ENCODE data around the gene FMNL2. TPM values are rescaled to one million over a fixed set of nuclear protein-coding genes. Genes with fewer than 3 reads are reported as not detected.

FMNL2 gene
- total RNA-seq, 3 donors from 2014 or later (not counting 1 experiment from before 2014, with no cell fraction given) = 0.34 to 3.0 (median 0.78) TPM

- ATAC-seq = no peak
- Histone ChIP-seq H3K27ac (ENCODE audit: low read length) (no peak overlapping the region), H3K9me3 (ENCODE audit: control insufficient read depth, insufficient read depth, low read length) (no peaks in the 10 kb centered on the region), H3K4me3 (ENCODE audit: low read length) (no peak overlapping the region), H3K4me1 (ENCODE audit: control insufficient read depth, insufficient read depth, low read length) (no peaks in the 10 kb centered on the region), H3K36me3 (ENCODE audit: control insufficient read depth, insufficient read depth, low read length) (peaks cover 19% of the 10 kb centered on the region), H3K27me3 (ENCODE audit: control insufficient read depth, insufficient read depth, low read length) (no peaks in the 10 kb centered on the region)
- Mint-ChIP-seq H3K4me3 (no peak overlapping the region), H3K36me3 (no peaks in the 10 kb centered on the region), H3K9me3 (no peaks in the 10 kb centered on the region), H3K27ac (no peak overlapping the region), H3K4me1 (no peaks in the 10 kb centered on the region), H3K27me3 (ENCODE audit: low read depth in 2 of 2) (no peaks in the 10 kb centered on the region)
- no peak for DNase-seq
- intact Hi-C loops (cut with micrococcal nuclease) = no loop called here
- no peak for TF ChIP-seq CTCF (IDR thresholded peaks at IDR 0.05)
- WGBS (ENCODE audit: insufficient coverage) = no CpG with 5 or more reads among the region's 1 CpG
Observed at GRCh38 chr2:152649997-152650396, 315.0 kb downstream of the FMNL2 start.

GRCh38 chr2:152650768-152651371, 315.9 kb downstream of the FMNL2 start:
- Mint-ChIP-seq H3K36me3 (peaks cover under 1% of the 10 kb centered on the region), H3K9me3 (no peaks in the 10 kb centered on the region), H3K4me3 (no peak overlapping the region), H3K27me3 (ENCODE audit: low read depth in 2 of 2) (no peaks in the 10 kb centered on the region), H3K4me1 (no peaks in the 10 kb centered on the region), H3K27ac (no peak overlapping the region)
- no peak for TF ChIP-seq CTCF (IDR thresholded peaks at IDR 0.05)
- ATAC-seq (no peak), DNase-seq (no peak)
- Histone ChIP-seq H3K9me3 (ENCODE audit: control insufficient read depth, insufficient read depth, low read length) (no peaks in the 10 kb centered on the region), H3K27me3 (ENCODE audit: control insufficient read depth, insufficient read depth, low read length) (no peaks in the 10 kb centered on the region), H3K4me3 (ENCODE audit: low read length) (no peak overlapping the region), H3K36me3 (ENCODE audit: control insufficient read depth, insufficient read depth, low read length) (peaks cover 26% of the 10 kb centered on the region), H3K27ac (ENCODE audit: low read length) (no peak overlapping the region), H3K4me1 (ENCODE audit: control insufficient read depth, insufficient read depth, low read length) (no peaks in the 10 kb centered on the region)
- WGBS (ENCODE audit: insufficient coverage) = 96% methylated on average over 6 of the region's 6 CpGs
- intact Hi-C loops (cut with micrococcal nuclease) = no loop called here

- H3K9me3 ChIP-seq (ENCODE audit: control insufficient read depth, insufficient read depth, low read length) = no peaks in the 10 kb centered on the region
- no peaks in the 10 kb centered on the region for H3K9me3 Mint-ChIP-seq
- TF ChIP-seq CTCF (IDR thresholded peaks at IDR 0.05) = no peak
- peaks cover 8% of the 10 kb centered on the region for H3K36me3 Mint-ChIP-seq
- no peak overlapping the region for H3K27ac Mint-ChIP-seq
- H3K27me3 ChIP-seq (ENCODE audit: control insufficient read depth, insufficient read depth, low read length) = no peaks in the 10 kb centered on the region
- ATAC-seq = no peak
- intact Hi-C loops (cut with micrococcal nuclease) = no loop called here
- no peak for DNase-seq
- no peak overlapping the region for H3K4me3 Mint-ChIP-seq
- WGBS (ENCODE audit: insufficient coverage) = no CpG with 5 or more reads among the region's 2 CpGs
- no peaks in the 10 kb centered on the region for H3K4me1 ChIP-seq (ENCODE audit: control insufficient read depth, insufficient read depth, low read length)
- H3K27me3 Mint-ChIP-seq (ENCODE audit: low read depth in 2 of 2) = no peaks in the 10 kb centered on the region
- no peaks in the 10 kb centered on the region for H3K4me1 Mint-ChIP-seq
- no peak overlapping the region for H3K27ac ChIP-seq (ENCODE audit: low read length)
- no peak overlapping the region for H3K4me3 ChIP-seq (ENCODE audit: low read length)
- H3K36me3 ChIP-seq (ENCODE audit: control insufficient read depth, insufficient read depth, low read length) = peaks cover 35% of the 10 kb centered on the region
Observed at GRCh38 chr2:152651834-152652233, 316.9 kb downstream of the FMNL2 start.

- TF ChIP-seq CTCF (IDR thresholded peaks at IDR 0.05) = no peak
- Mint-ChIP-seq H3K27ac (peak overlapping the region in 1 of 2 donors; percentile 46), H3K9me3 (no peaks in the 10 kb centered on the region), H3K27me3 (ENCODE audit: low read depth in 2 of 2) (no peaks in the 10 kb centered on the region), H3K4me3 (no peak overlapping the region), H3K4me1 (no peaks in the 10 kb centered on the region), H3K36me3 (peaks cover 22% of the 10 kb centered on the region)
- no peak overlapping the region for H3K27ac ChIP-seq (ENCODE audit: low read length)
- DNase-seq = no peak
- WGBS (ENCODE audit: insufficient coverage) = no CpG with 5 or more reads among the region's 1 CpG
- H3K4me1 ChIP-seq (ENCODE audit: control insufficient read depth, insufficient read depth, low read length) = no peaks in the 10 kb centered on the region
- intact Hi-C loops (cut with micrococcal nuclease) = no loop called here
- H3K4me3 ChIP-seq (ENCODE audit: low read length) = no peak overlapping the region
- ATAC-seq = no peak
- peaks cover 65% of the 10 kb centered on the region for H3K36me3 ChIP-seq (ENCODE audit: control insufficient read depth, insufficient read depth, low read length)
- H3K27me3 ChIP-seq (ENCODE audit: control insufficient read depth, insufficient read depth, low read length) = no peaks in the 10 kb centered on the region
- H3K9me3 ChIP-seq (ENCODE audit: control insufficient read depth, insufficient read depth, low read length) = no peaks in the 10 kb centered on the region
Observed at GRCh38 chr2:152655880-152656279, 320.9 kb downstream of the FMNL2 start.

Measured in natural killer cell (primary cell).